ENCODE measurements around the gene REG3A. TPM values are rescaled to one million over a fixed set of nuclear protein-coding genes. Genes with fewer than 3 reads are reported as not detected.

The REG3A gene
- total RNA-seq, 4 donors from 2014 or later = not detected

- WGBS, 2 donors (ENCODE audit: low coverage in 1 of 2) = 78 to 85% methylated on average over 2 of the region's 2 CpGs
Observed at GRCh38 chr2:79181617-79182016, 22.1 kb upstream of the REG3A start.

DNA sequence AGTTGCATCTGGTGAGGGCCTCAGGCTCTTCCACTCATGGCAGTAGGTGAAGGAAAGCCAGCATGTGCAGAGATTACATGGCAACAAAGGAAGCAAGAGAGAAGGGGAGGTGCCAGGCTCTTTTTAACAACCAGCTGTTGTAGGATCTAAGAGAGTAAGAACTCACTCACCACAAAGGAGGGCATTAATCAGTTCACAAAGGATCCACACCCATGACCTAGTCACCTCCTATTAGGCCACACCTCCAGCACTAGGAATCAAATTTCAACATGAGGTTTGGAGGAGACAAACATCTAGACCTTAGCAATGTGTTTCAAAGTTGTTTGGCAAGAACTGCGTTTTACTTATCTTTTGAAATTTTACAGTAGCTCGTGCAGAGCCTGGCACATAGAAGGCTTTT is 20.5 kb upstream of the REG3A start:
- intact Hi-C loops (cut with DNase I; ENCODE audit: low total_unique reads) (no loop called here), in situ Hi-C loops (cut with MboI; ENCODE audit: low pct_ligation_motif_present in 1 of 4, low pct_unique_long_range_greater_than_20kb in 1 of 4, low sequenced_read_pairs in 3 of 4) (no loop called here)
- peaks cover 0 to 5% of the 10 kb centered on the region in 2 donors for H3K9me3 ChIP-seq
- DNase-seq = no peak
- no peak overlapping the region for H3K4me3 ChIP-seq
- H3K4me1 ChIP-seq = no peaks in the 10 kb centered on the region
- H3K27ac ChIP-seq = no peak overlapping the region
- no peaks in the 10 kb centered on the region for H3K36me3 ChIP-seq
- H3K27me3 ChIP-seq = no peaks in the 10 kb centered on the region
- TF ChIP-seq EP300 (IDR thresholded peaks at IDR 0.05; ENCODE audit: low read depth) (no peak), POLR2AphosphoS5 (IDR thresholded peaks at IDR 0.05) (no peak), POLR2A (IDR thresholded peaks at IDR 0.05) (no peak), CTCF (IDR thresholded peaks at IDR 0.05) (no peak)
- 72 to 81% methylated on average over 2 of the region's 2 CpGs for WGBS, 2 donors (ENCODE audit: low coverage in 1 of 2)

More at GRCh38 chr2:79181617-79182016, 22.1 kb upstream of the REG3A start:
- H3K9me3 ChIP-seq = peaks cover 0 to 5% of the 10 kb centered on the region in 2 donors
- DNase-seq = no peak
- no peak overlapping the region for H3K4me3 ChIP-seq
- intact Hi-C loops (cut with DNase I; ENCODE audit: low total_unique reads) (no loop called here), in situ Hi-C loops (cut with MboI; ENCODE audit: low pct_ligation_motif_present in 1 of 4, low pct_unique_long_range_greater_than_20kb in 1 of 4, low sequenced_read_pairs in 3 of 4) (no loop called here)
- no peak overlapping the region for H3K27ac ChIP-seq
- no peaks in the 10 kb centered on the region for H3K36me3 ChIP-seq
- no peak for TF ChIP-seq EP300 (IDR thresholded peaks at IDR 0.05; ENCODE audit: low read depth)
- TF ChIP-seq POLR2AphosphoS5 (IDR thresholded peaks at IDR 0.05) = no peak
- TF ChIP-seq CTCF (IDR thresholded peaks at IDR 0.05) = no peak
- no peak for TF ChIP-seq POLR2A (IDR thresholded peaks at IDR 0.05)
- no peaks in the 10 kb centered on the region for H3K4me1 ChIP-seq
- H3K27me3 ChIP-seq = no peaks in the 10 kb centered on the region

DNA sequence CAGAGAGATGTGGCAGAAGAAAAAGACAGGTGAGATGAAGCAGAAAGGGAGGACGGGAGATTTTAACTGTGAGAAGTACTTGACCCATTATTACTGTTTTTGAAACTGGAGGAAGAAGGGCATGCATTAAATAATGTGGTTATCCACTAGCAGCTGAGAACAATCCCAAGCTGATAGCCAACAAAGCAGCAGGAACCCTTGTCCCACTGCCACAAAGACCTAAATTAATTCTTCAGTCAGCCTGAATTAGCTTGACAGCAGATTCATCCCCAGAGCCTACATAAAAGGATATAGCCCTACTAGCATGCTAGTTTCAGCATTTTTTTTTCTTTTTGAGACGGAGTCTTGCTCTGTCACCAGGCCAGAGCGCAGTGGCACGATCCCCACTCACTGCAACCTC is 19.5 kb upstream of the REG3A start:
- no peak for TF ChIP-seq EP300 (IDR thresholded peaks at IDR 0.05; ENCODE audit: low read depth)
- no peak for TF ChIP-seq CTCF (IDR thresholded peaks at IDR 0.05)
- TF ChIP-seq POLR2A (IDR thresholded peaks at IDR 0.05) = no peak
- no peak for TF ChIP-seq POLR2AphosphoS5 (IDR thresholded peaks at IDR 0.05)
- DNase-seq = no peak
- no peaks in the 10 kb centered on the region for H3K36me3 ChIP-seq
- 0 to 81% methylated on average over 1 to 4 of the region's 4 CpGs for WGBS, 2 donors (ENCODE audit: low coverage in 1 of 2)
- H3K27ac ChIP-seq = no peak overlapping the region
- no peaks in the 10 kb centered on the region for H3K27me3 ChIP-seq
- intact Hi-C loops (cut with DNase I; ENCODE audit: low total_unique reads) = no loop called here
- H3K9me3 ChIP-seq = peaks cover 0 to 5% of the 10 kb centered on the region in 2 donors
- no peak overlapping the region for H3K4me3 ChIP-seq
- no peaks in the 10 kb centered on the region for H3K4me1 ChIP-seq
- in situ Hi-C loops (cut with MboI; ENCODE audit: low pct_ligation_motif_present in 1 of 4, low pct_unique_long_range_greater_than_20kb in 1 of 4, low sequenced_read_pairs in 3 of 4) = no loop called here

DNA sequence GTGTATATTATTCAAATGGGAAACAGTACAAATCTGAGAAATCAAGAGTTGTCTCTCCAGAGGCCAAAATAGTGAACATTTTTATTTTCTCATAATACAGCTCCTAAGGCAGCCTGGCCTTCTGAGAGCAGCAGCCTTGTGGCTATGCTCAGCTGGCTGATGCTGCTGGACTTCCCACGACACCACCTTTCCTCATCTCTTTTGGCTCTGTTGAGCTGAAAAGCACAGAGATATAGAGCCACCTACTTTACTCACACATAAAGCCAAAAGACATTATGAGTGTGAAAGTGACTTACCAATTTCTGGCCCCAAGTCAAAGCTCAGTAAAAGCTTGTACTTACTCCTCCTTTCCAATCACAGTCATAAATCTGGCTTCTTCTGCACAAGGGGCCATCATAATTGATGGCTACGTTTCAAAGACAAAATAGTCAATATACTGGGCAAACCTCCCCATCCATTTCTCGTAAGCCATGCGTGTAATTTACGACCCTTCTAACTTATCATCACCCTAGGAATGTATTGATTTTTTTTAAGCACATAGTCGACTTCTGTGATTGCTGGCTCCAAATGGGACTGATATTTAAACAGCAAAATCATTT is 18.6 kb upstream of the REG3A start:
- peaks cover 0 to 5% of the 10 kb centered on the region in 2 donors for H3K9me3 ChIP-seq
- H3K27me3 ChIP-seq = no peaks in the 10 kb centered on the region
- no peak overlapping the region for H3K27ac ChIP-seq
- no peaks in the 10 kb centered on the region for H3K36me3 ChIP-seq
- no peaks in the 10 kb centered on the region for H3K4me1 ChIP-seq
- no peak for DNase-seq
- 51 to 60% methylated on average over 5 to 6 of the region's 6 CpGs for WGBS, 2 donors (ENCODE audit: low coverage in 1 of 2)
- H3K4me3 ChIP-seq = no peak overlapping the region
- intact Hi-C loops (cut with DNase I; ENCODE audit: low total_unique reads) = no loop called here
- in situ Hi-C loops (cut with MboI; ENCODE audit: low pct_ligation_motif_present in 1 of 4, low pct_unique_long_range_greater_than_20kb in 1 of 4, low sequenced_read_pairs in 3 of 4) = no loop called here
- no peak for TF ChIP-seq CTCF (IDR thresholded peaks at IDR 0.05)
- TF ChIP-seq POLR2AphosphoS5 (IDR thresholded peaks at IDR 0.05) = no peak
- no peak for TF ChIP-seq POLR2A (IDR thresholded peaks at IDR 0.05)
- TF ChIP-seq EP300 (IDR thresholded peaks at IDR 0.05; ENCODE audit: low read depth) = no peak
